SIG-M5 treated with dmso at 0.1 percent for 504 hours (cell line): ENCODE measurements around the gene NCKIPSD.

Source experiments
- DNase-seq: peaks from one replicate; lab custom pipeline; 2025; ENCODE audit not compliant: unreplicated experiment; lab: John Stamatoyannopoulos, UW

The NCKIPSD gene

GRCh38 chr3:48697952-48698351, 12.2 kb upstream of the NCKIPSD start:
- peak; percentile 27 for DNase-seq

DNA sequence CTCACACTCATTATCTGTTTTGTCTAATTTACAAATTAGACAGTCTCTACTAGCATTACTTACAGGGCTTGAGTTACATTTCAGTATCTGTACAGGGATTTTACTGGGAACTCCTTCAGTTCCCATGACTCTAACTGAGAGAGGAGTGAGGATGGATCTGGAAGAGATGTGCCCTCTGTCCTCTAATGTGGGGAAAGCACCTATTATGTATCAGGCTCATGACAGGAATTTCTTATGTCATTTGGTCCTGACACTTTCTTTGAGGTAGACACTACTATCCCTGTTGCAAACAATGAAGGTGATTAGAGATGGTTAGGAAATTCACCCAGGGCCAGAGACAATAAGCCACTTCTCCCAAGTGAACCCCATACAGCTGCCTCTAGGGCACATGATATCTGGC, 10.9 kb upstream of the NCKIPSD start:
- DNase-seq = no peak

DNA sequence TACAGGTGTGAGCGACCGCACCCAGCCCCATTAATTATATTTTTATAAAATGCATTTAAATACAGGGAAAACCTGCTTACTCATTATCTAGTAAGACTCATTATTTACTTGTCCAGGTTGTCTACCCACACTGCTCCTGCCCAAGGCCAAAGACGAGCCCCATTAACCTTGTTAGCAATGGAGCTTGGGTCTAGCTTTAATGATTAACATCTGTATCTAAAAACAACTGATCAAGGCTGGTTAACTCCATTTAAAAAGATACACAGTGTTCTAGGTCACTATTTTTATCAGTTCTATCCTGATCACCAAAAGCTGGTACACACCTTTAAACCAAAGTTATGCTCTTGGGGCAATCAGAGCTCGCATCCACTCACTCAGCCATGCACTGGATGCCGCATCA, 10.4 kb upstream of the NCKIPSD start:
- DNase-seq = no peak

DNA sequence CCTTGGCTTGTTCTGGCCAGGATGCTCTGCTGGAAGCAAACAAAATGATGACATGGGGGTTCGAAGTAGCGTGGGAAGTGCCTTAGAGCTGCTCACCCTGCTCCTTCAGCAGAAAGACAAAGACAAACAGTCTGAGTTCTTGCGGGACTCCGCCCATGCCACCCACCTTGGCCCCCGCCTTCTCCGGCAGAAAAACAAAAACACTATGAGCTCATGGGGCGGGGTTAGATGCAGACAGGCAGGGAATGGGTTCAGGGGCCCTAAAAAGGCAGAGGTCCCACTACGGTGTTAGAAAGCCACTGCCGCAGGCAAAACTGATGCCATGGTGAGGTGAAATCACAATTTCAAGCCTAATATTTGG, 9.7 kb upstream of the NCKIPSD start:
- DNase-seq = no peak

GRCh38 chr3:48694610-48695392, 9.1 kb upstream of the NCKIPSD start:
- no peak for DNase-seq

- DNase-seq = no peak
Measured at GRCh38 chr3:48693826-48694225, 8.1 kb upstream of the NCKIPSD start.

GRCh38 chr3:48692551-48692950, 6.8 kb upstream of the NCKIPSD start:
- DNase-seq = no peak

- no peak for DNase-seq
Measured at GRCh38 chr3:48690846-48691458, 5.2 kb upstream of the NCKIPSD start.

GRCh38 chr3:48689384-48689783, 3.7 kb upstream of the NCKIPSD start:
- no peak for DNase-seq

DNA sequence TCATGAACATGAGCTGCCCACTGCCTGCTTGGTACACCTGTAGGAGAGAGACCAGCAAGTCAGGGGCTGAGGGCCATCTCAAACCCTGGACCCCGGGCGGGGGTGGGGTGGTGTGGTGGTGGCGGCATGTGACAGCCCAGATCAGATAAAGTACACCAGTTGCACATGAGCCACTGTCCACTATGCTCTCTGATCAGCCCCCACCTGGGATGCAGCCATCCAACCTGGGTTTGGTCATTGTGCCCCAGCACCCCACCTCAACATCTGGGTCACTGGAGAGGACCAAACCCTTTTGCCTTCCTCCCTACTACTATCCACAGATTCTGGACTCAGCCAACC, 3.0 kb upstream of the NCKIPSD start:
- DNase-seq = no peak

- no peak for DNase-seq
Measured at GRCh38 chr3:48688032-48688736, 2.5 kb upstream of the NCKIPSD start.

GRCh38 chr3:48687220-48687678, 1.5 kb upstream of the NCKIPSD start:
- no peak for DNase-seq

GRCh38 chr3:48686538-48687219, 964 bp upstream of the NCKIPSD start:
- no peak for DNase-seq

DNA sequence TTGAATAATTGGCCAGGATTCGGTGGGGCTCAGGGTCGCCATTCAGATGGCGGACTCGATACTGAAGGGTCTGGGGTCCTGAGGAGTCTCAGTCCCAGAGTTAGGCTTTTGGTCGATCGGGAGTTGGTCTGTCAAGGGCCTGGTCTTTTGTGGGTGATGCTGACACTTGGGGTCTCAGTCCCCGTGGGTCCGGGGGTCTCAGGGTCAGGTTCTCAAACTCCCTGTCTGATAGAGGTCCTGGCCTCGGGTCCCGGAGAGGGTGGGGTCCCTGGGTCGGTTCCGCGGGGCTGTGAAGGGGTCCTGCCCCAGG, 467 bp downstream of the NCKIPSD start:
- DNase-seq = no peak

DNA sequence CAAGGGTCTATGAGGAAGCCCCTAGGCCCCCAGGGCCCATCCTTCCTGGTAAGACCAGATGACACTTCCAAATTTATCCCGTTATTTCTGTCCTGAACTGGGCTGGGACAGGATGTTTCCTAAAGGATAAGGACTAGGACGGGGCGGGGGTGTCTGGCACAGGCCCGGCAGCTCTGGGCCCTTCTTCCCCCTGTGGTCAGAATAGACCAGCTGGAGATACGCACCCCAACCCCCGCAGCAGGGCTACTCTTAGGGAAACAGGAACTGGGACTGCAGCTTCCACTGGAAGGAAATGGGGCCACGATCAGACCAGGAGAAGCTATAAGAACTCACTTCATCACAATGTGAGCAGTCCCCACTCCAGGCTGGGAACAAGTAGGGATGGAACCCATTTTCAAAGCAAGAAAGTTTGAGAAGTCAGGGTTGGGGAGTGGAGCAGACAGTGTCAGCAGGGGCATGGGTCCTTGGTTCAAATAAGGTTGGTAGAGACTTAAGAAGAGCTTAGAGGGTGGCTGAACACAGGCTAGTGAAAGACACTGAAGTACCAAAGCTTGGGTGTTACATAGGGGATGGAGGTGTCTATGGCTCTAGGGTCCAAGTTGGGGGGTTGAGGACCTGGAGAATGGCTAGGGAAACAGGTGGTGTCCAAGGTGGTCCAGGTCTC, 1.1 kb downstream of the NCKIPSD start:
- DNase-seq = peak; percentile 79

- no peak for DNase-seq
Measured at GRCh38 chr3:48684054-48684349, 1.7 kb downstream of the NCKIPSD start.

DNA sequence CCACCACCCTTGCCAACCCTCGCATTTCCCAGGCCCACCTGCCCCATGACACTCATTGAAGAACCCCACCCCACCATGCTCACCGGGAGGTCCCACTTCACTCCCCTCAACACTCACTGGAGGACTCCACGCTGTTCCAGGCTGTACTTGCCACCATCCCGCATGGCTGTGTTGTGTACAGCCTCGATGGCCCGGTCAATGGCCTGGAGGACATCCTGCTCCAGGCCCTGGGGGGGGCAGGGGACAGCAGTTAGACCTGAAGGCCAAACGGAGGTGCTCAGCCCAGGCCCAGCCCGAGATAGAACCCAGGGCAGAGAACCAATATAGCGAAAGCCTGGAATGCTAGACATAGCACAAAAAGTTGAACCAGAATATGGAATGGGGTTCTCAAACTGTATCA, 2.9 kb downstream of the NCKIPSD start:
- no peak for DNase-seq

DNA sequence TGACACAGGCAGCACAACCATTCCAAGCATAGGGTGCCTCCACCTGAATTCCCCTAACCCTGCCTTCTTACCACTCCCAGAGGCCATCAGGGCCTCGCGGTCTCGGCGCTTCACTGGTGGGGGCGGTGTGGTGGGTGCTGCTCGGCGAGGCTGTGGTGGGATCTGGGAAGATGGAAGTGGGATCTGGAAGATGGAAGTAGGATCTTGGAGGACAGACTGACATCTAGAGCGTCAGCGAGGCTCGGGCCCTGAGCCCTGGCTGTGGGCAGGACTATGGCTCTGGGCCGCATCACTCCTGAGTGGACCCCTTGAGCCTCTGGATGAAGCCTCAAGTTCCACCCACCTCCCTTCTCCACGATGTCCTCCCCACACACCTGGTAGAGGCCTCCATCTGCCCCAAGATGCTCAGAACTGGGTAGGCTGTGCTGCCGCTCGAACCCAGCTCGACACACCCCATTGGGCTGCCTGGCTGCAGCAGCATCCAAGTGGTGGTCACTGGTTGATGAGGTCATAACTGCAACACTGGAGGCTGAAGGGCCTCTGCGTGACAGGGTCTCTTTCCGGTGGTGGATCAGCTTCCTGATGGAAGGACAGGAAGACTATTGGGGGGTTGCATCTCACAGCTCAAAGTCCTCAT, 3.6 kb downstream of the NCKIPSD start:
- no peak for DNase-seq

GRCh38 chr3:48681541-48681880, 4.2 kb downstream of the NCKIPSD start:
- no peak for DNase-seq

DNA sequence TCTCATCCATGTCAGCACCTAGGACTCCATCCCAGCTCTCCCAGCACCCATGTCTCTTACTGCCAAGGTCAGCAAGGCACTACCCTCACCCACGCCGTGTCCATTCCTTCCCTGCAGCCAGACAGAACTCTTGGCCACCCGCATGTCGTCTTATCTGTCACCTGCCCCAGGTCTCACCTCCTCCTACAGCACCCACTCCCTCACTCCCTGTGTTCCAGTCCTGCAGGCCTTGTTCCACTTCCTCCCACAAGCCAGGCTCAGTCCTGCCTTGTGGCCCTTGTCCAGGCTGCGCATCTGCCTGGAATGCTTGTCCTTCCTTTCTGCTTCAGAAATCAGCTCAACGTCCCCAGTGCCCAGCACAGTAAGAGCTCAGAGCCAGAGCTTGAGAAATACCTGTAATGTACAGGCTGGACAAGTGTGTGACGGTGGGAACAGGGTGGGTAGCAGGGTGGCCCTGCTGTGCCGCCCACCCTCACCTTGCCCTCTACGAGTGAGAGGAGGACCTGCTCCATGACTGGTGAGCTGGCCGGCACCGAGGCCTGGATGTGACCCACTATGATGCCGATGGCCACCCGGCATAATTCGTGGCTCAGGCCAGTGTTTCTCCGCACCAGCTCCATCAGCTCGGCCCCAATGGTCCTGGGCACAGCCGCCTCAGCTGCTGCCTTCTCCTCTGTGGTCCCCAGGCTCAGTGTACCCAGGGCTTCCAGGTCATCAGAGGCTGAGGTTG, 4.7 kb downstream of the NCKIPSD start:
- DNase-seq = no peak
